Testis (tissue), 3 donors: ENCODE measurements around the gene TBX10. TPM values are rescaled to one million over a fixed set of nuclear protein-coding genes. Genes with fewer than 3 reads are reported as not detected.

ENCODE experiments used
- DNase-seq: peaks from one replicate; pipeline ENCODE4 v3.0.0-alpha.2; 2019
- H3K27ac ChIP-seq, 2 donors: fragments of 200-600 bp; sonication (generic); one replicate each; pipeline ENCODE4 v1.5.1; 2019
- H3K27me3 ChIP-seq: fragments of 200-600 bp; sonication (generic); one replicate; pipeline ENCODE4 v1.5.1; 2019
- H3K36me3 ChIP-seq: fragments of 200-600 bp; sonication (generic); one replicate; pipeline ENCODE4 v1.5.1; 2017; ENCODE audit warnings: low read depth; ENCODE audit errors: missing control alignments
- H3K4me1 ChIP-seq: fragments of 200-600 bp; sonication (generic); one replicate; pipeline ENCODE4 v1.5.1; 2019
- H3K4me3 ChIP-seq, 2 donors: fragments of 200-600 bp; sonication (generic); one replicate each; pipeline ENCODE4 v1.5.1; 2017 to 2019
- H3K9me3 ChIP-seq: fragments of 200-600 bp; sonication (generic); one replicate; pipeline ENCODE4 v1.5.1; 2017
- CTCF ChIP-seq, 3 experiments: fragments of 450-650 bp in 2 of 3; fragments of 200-600 bp in 1 of 3; sonication (generic) in 1 of 3; IDR thresholded peaks; one replicate each; pipeline ENCODE4 v1.5.1; 2016 to 2019; ENCODE audit warnings: antibody characterized with exemption in 3 of 3, mild to moderate bottlenecking in 2 of 3, moderate library complexity in 1 of 3
- POLR2A ChIP-seq: fragments of 450-650 bp; IDR thresholded peaks from one replicate; pipeline ENCODE4 v1.6.1; 2017; ENCODE audit warnings: antibody characterized with exemption, mild to moderate bottlenecking, moderate library complexity
- WGBS, 2 donors: methylation state at CpG; one replicate each; pipeline ENCODE4 v1.1.5; 2018; 5-methylcytosine and 5-hydroxymethylcytosine counted together
- intact Hi-C: fragments of 100-400 bp; cut with DNase I; formaldehyde crosslinking; loops from one replicate; pipeline ENCODE4 v1.15.1; 2023; ENCODE audit warnings: low total_unique reads
- polyA plus RNA-seq: library from polyadenylated mRNA; stranded (reverse); fragments of 350-450 nt; fragmentation: Illumina TruSeq; extraction: RNeasy Lipid Tissue Mini Kit (QIAGEN cat#74804); gene quantifications from one replicate; pipeline ENCODE4 v1.2.3, GENCODE V29; 2014; ENCODE audit warnings: low read depth, low replicate concordance; ENCODE audit not compliant: insufficient read depth
- total RNA-seq, 2 donors: library from RNA; depleted of rRNA; stranded (reverse); fragments of >200 nt; gene quantifications; one replicate each; pipeline ENCODE4 v1.2.3, GENCODE V29; 2016

The TBX10 gene
- total and polyA plus RNA-seq, 3 donors from 2014 or later, result 0.50 TPM; not detected in 2

- TF ChIP-seq POLR2A (no peak), CTCF (IDR thresholded peaks at IDR 0.05) (no peak)
- no peaks in the 10 kb centered on the region for H3K27me3 ChIP-seq
- intact Hi-C loops, result no loop called here
Measured at GRCh38 chr11:67645521-67646461, 6.2 kb upstream of the TBX10 start.

GRCh38 chr11:67644472-67645418, 5.2 kb upstream of the TBX10 start:
- Histone ChIP-seq H3K27ac (no peak overlapping the region), H3K36me3 (no peaks in the 10 kb centered on the region), H3K4me1 (no peaks in the 10 kb centered on the region), H3K27me3 (no peaks in the 10 kb centered on the region), H3K4me3 (no peak overlapping the region), H3K9me3 (no peaks in the 10 kb centered on the region)
- 89 to 91% methylated on average over 8 to 20 of the region's 22 CpGs for WGBS, 2 donors
- intact Hi-C loops, result no loop called here
- TF ChIP-seq CTCF (IDR thresholded peaks at IDR 0.05), result no peak
- no peak for TF ChIP-seq POLR2A
- DNase-seq, result no peak

More at GRCh38 chr11:67645521-67646461, 6.2 kb upstream of the TBX10 start:
- Histone ChIP-seq H3K4me1 (no peaks in the 10 kb centered on the region), H3K36me3 (no peaks in the 10 kb centered on the region), H3K27ac (no peak overlapping the region), H3K4me3 (no peak overlapping the region), H3K9me3 (no peaks in the 10 kb centered on the region)
- 68 to 74% methylated on average over 23 to 24 of the region's 24 CpGs for WGBS, 2 donors
- no peak for DNase-seq

GRCh38 chr11:67644042-67644441, 4.5 kb upstream of the TBX10 start:
- Histone ChIP-seq H3K4me3 (no peak overlapping the region), H3K4me1 (no peaks in the 10 kb centered on the region), H3K27ac (no peak overlapping the region), H3K9me3 (no peaks in the 10 kb centered on the region), H3K36me3 (no peaks in the 10 kb centered on the region), H3K27me3 (no peaks in the 10 kb centered on the region)
- no peak for DNase-seq
- whole genome bisulfite sequencing, 2 donors, result 83 to 96% methylated on average over 5 of the region's 5 CpGs
- TF ChIP-seq POLR2A (no peak), CTCF (IDR thresholded peaks at IDR 0.05) (no peak)
- intact Hi-C loops, result no loop called here

- DNase-seq, result no peak
- no peaks in the 10 kb centered on the region for H3K9me3 ChIP-seq
- H3K27me3 ChIP-seq, result no peaks in the 10 kb centered on the region
- H3K27ac ChIP-seq, result no peak overlapping the region
- WGBS, 2 donors, result 86 to 88% methylated on average over 12 to 15 of the region's 15 CpGs
- no peaks in the 10 kb centered on the region for H3K36me3 ChIP-seq
- no peaks in the 10 kb centered on the region for H3K4me1 ChIP-seq
- intact Hi-C loops, result no loop called here
- no peak for TF ChIP-seq POLR2A
- TF ChIP-seq CTCF (IDR thresholded peaks at IDR 0.05), result no peak
- H3K4me3 ChIP-seq, result no peak overlapping the region
Measured at GRCh38 chr11:67642173-67643120, 2.9 kb upstream of the TBX10 start.
